Astrocyte of the spinal cord (primary cell): ENCODE measurements around the gene NPAS2.

Experiments
- DNase-seq: peaks from one replicate; pipeline ENCODE4 v3.0.0; 2011; ENCODE audit warnings: low read depth, low spot score
- H3K4me3 ChIP-seq: 2 replicates; pipeline ENCODE4 v1.5.1; 2011; ENCODE audit warnings: low read depth, mild to moderate bottlenecking, low read length, moderate library complexity
- in situ Hi-C: cut with HindIII; loops from 2 replicates; pipeline ENCODE4 v1.10.0; 2017; ENCODE audit warnings: low sequenced_read_pairs
- TF ChIP-seq, protein P1 (sequence below): IDR thresholded peaks from 2 replicates; pipeline ENCODE4 v1.5.1; 2012; ENCODE audit warnings: low read depth, mild to moderate bottlenecking, low read length, inconsistent platforms

Gene NPAS2

DNA sequence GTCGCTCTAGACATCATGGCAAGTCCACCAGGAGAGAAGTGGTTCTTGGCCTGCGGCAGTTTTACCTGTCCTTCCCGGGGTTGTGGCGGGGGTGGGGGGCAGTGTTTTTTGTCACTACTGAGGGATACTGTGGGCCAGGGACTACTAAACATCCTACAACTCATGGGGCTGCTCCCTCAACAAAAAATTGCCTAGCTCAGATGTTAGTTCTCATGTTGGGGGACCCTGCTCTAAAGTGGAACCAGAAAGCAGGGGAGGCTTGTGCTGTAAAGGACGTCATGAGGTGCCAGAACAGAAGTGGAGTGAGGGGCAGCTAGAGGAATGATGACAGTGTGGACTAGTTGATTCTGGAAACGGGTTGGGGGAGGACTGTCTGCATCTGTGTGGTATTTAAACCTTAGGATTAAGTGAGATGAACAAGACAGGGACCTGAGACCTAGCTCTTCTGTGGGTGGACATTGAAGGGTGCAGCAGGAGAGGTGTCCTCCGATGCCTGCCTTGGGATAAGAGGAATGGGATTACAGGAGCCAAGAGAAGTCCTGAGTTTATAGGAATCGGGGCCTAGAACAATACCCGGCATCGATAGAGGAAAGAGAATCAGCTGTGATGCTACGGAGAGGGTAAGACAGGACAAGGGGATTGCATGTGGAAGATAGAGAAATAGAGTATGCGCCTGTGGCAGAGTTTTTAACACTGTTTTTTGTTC lies 184.8 kb downstream of the NPAS2 start:
- TF ChIP-seq, protein P1, sequence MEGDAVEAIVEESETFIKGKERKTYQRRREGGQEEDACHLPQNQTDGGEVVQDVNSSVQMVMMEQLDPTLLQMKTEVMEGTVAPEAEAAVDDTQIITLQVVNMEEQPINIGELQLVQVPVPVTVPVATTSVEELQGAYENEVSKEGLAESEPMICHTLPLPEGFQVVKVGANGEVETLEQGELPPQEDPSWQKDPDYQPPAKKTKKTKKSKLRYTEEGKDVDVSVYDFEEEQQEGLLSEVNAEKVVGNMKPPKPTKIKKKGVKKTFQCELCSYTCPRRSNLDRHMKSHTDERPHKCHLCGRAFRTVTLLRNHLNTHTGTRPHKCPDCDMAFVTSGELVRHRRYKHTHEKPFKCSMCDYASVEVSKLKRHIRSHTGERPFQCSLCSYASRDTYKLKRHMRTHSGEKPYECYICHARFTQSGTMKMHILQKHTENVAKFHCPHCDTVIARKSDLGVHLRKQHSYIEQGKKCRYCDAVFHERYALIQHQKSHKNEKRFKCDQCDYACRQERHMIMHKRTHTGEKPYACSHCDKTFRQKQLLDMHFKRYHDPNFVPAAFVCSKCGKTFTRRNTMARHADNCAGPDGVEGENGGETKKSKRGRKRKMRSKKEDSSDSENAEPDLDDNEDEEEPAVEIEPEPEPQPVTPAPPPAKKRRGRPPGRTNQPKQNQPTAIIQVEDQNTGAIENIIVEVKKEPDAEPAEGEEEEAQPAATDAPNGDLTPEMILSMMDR, result no peak
- H3K4me3 ChIP-seq, result no peak overlapping the region
- no peak for DNase-seq
- in situ Hi-C loops, result no loop called here

DNA sequence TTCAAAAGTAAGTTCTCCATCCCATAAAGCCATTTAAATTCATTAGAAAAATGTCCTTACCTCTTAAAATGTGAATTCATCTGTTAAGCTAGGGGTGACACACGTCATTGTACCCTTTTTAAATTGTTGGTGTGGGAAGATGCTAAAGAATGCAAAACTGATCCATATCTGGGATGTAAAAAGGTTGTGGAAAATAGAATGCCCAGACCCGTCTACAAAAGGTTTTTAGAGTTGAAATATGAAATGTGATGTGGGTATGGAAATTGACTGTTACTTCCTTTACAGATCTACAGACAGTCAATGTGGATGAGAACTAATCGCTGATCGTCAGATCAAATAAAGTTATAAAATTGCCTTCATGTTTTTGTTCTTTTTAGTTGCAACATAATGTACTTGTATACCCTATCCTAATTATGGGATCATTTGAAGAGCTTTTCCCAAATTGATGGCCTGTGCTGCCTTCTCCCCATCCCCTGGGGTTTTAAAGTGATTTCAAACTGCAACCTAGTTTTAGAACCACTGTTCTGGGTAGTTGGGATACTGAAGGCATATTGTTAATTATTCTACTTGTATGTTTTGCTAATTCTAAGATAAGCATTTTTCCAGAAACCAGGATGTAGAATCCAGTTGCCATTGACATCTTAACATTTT lies 186.3 kb downstream of the NPAS2 start:
- DNase-seq, result no peak
- in situ Hi-C loops, result no loop called here
- no peak overlapping the region for H3K4me3 ChIP-seq
- TF ChIP-seq, protein P1, result no peak

DNA sequence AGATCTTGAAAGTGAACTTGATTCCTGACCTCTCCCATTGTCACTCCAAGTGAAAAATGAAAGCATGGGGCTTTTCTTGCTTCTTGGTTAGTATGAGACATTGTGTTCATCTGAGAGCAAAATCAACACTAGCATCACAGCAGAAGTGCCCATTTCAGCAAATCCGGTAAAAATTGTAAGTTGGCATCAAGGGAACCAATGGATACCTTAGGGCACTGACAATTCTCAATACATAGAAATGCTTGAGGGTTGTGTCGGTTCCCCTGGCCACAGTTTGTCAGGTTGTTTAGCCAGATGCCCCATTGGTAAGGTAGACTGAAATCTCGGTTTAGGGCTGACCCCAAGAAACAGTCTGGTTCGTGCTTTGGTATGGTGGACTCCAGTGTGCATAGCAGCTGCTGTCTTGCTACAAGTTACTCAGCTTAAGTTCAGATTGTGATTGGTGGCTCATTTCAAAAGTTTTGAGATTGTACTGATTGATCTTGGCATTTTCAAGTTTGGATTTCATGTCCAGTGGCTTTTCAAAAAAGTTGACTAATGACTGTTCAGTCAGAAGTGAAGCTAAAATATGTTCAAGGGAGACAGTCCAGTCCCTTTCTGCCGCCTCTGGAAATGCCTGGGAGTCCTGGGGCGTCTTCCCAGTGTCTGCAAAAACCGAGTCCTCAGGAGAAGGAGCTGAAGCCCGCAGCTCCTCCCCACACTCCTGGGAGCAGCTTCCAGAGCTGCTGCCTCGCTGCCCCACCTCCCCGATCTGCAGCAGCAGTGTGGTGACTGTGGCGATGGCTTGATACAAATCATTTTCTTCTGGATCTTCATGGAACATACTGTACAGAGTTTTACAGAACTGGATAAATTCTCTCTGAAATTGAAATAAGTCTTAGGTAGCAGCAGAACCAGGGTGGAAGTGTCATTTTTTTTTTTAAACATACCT lies 187.7 kb downstream of the NPAS2 start:
- in situ Hi-C loops, result no loop called here
- TF ChIP-seq, protein P1, result no peak
- no peak overlapping the region for H3K4me3 ChIP-seq
- no peak for DNase-seq

DNA sequence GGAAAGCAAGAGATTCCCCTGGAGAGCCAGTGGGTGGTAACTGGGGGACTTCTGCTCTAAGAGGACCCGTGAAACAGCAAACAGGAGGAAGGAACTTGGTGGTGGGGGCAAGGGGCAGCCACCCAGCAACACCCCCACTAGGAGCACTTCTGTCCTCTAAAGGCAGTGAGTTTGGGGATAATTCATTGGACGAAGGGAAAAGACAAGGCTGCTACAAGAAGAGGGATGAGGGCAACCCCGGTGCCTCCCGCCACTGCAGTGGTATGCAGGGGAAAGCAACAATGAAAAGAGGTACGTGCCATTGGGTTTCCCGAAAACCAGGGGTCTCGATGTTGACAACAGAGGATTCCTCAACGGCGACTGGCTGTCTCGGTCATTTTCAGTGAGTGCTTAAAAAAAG lies 191.2 kb downstream of the NPAS2 start:
- H3K4me3 ChIP-seq, result no peak overlapping the region
- no peak for DNase-seq
- in situ Hi-C loops, result no loop called here
- TF ChIP-seq, protein P1, result no peak

DNA sequence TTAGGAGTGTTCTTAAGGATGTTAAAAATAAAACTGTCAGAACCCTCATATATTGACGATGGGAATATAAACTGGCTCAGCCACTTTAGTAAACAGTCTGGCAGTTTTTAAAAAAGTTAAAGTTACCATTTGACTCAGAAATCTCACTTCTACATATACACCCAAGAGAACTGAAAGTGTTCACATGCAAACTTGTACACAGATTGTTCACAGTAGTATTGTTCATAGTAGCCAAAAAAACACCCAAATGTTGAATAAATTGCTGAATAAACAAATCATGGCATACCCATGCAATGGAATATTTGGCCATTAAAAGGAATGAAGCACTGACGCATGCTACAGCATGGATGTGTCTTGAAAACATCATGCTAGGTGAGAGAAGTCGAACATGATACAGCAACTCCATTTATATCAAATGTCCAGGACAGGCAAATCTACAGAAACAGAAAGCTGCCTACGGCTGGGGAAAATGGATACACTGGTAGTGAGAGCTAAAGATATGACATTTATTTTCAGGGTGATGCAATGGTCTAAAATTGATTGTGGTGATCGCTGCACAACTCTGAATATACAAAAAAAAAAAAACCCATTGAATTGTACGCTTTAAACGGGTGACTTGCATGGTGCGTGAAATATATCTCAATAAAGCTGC lies 192.2 kb downstream of the NPAS2 start:
- H3K4me3 ChIP-seq, result no peak overlapping the region
- no peak for DNase-seq
- in situ Hi-C loops, result no loop called here
- TF ChIP-seq, protein P1, result no peak

DNA sequence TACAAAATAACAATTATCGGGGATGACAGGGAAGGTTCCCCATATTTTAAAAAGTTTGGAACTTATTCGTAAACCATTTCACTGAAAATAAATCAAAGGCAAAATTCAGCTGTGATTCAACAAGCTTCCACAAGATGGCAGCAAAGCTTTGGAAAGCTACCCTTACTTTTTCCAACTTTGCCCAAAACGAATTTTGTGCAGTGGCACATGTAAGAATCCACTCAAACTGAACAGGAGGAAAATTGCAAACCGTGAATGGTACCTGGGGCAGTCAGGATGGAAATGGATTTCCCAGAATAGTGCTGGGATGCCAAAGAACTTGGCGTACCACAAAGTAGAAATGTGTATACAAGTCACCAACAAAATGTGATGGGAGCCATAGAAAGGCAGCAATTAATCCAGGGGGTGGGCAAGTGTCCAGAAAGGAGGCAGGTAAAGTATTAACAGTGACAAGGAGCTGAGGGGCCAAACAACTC lies 192.8 kb downstream of the NPAS2 start:
- DNase-seq, result peak; percentile 44
- in situ Hi-C loops, result no loop called here
- TF ChIP-seq, protein P1, result peak; percentile 71
- H3K4me3 ChIP-seq, result no peak overlapping the region
